OCI-LY7 (cell line): ENCODE data around the gene STAT6.

ENCODE experiments used
- CTCF ChIP-seq: fragments of 200-600 bp; sonication (generic); conservative IDR thresholded peaks from 2 replicates; pipeline ENCODE4 v1.5.1; 2014; ENCODE audit warnings: mild to moderate bottlenecking, antibody characterized with exemption, low read length, moderate library complexity, mixed read lengths
- EZH2phosphoT487 ChIP-seq: fragments of 200-600 bp; sonication (generic); IDR thresholded peaks from 2 replicates; pipeline ENCODE4 v1.6.1; 2018; ENCODE audit warnings: low read depth, borderline replicate concordance, mild to moderate bottlenecking, mixed run types, antibody characterized with exemption, low read length, moderate library complexity, mixed read lengths

- no peak for TF ChIP-seq CTCF
- TF ChIP-seq EZH2phosphoT487: no peak
Observed at GRCh38 chr12:57133013-57133569, 21.9 kb upstream of the STAT6 start.
